NCI-H2107 (cell line): ENCODE data around the gene MRC1.
"Not testable (repeated sequence)": the region's sequence is repeated elsewhere in the genome, so short reads cannot be mapped to it uniquely, and the experiment has no call there.

Experiments
- DNase-seq: peaks from one replicate; lab custom pipeline; 2025; lab: John Stamatoyannopoulos, UW

MRC1 gene

GRCh38 chr10:17906002-17906401, 96.9 kb downstream of the MRC1 start:
- no peak for DNase-seq

DNA sequence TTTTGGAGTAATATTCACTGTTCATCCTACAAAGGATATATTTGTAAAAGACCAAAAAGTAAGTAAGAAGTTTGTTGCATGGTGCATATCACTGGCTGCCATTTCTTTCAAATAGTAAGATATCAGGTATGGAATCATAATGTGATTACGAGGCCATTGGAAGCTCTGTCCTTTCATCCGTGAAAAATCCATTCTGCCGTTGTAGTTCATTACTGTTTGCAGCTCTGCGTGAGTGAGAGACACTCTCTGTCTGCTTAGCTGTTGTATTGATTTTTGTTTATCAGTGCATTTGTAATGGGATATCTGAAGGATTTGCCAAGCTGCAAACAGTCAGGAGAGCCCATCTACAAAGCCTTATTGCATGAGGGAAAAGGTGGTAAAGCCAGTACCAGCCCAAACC, 98.5 kb downstream of the MRC1 start:
- no peak for DNase-seq

GRCh38 chr10:17910125-17910789, 101.1 kb downstream of the MRC1 start:
- DNase-seq, result no peak

- DNase-seq, result no peak
Observed at GRCh38 chr10:17912754-17913153, 103.6 kb downstream of the MRC1 start.

- DNase-seq, result no peak
Observed at GRCh38 chr10:17913604-17914003, 104.5 kb downstream of the MRC1 start.

DNA sequence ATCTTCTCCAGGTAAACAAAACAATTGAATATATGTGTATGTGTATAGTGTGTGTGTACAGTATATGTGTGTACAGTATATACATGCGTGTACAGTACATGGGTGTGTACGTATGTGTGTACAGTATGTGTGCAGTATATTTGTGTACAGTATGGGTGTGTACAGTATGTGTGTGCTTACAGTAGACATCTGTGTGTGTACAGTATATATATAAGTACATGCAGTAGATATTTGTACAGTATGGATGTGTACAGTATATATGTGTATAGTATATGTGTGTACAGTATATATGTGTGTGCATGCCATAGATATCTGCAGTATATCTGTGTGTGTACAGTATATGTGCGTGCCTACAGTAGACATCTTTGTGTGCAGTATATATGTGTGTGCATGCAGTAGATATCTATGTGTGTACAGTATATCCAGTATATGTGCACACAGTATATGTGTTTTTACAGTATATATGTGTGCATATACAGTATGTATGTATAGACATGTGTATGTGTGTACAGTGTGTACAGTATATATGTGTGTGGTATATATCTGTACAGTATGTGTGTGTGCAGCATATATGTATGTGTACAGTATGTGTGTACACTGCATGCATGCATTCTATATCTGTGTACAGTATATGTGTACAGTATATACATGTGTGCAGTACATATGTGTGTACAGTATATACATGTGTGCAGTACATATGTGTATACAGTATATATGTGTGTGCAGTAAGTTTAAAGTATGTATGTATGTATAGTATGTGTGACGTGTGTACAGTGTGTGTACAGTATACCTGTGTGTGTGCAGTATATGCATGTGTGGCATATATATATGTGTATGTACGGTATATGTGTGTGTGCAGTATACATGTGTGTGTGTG, 105.3 kb downstream of the MRC1 start:
- DNase-seq, result no peak

GRCh38 chr10:17915181-17915580, 106.0 kb downstream of the MRC1 start:
- no peak for DNase-seq

- DNase-seq, result no peak
Observed at GRCh38 chr10:17918187-17918903, 109.2 kb downstream of the MRC1 start.

DNA sequence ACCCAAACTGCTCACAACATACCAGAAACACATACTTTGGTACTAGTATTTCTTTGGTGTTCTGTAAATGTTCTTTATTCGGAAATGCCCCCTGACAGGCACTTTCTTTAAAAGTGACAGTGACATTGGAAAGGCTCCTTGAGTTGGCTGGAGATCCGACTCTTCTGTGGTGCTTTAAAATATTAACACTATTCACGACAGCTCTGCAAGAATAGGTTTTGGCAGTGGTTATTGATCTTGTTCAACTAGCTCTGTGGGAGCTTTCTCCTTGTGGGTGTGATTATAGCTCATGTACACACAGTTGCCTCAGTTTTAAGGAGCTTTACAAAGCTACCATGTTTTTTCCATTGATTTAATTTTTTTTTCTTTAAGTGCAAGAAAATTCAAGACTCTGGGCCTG, 112.2 kb downstream of the MRC1 start:
- DNase-seq, result no peak

DNA sequence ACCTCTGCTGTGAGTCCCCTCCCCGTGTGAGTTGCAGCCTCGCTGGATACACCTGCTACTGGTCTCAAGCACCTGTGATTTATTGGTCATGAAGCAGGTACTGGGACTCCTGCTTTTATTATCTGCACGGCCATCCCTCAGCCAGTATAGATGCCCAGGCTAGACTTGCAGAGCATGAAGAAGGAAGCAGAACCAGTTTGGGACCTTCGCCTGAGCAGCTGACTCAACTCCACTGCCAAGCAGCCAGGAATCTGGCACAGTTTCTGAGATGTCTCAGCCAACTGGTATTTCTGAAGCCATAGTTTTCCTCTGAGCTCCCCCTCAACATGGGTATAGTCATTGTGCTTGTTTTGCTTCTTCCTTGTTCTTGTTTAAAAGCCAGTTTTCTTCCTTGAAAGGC, 114.6 kb downstream of the MRC1 start:
- no peak for DNase-seq

GRCh38 chr10:17943033-17943745, 134.0 kb downstream of the MRC1 start:
- no peak for DNase-seq

- not testable (repeated sequence) for DNase-seq
Observed at GRCh38 chr10:17950269-17950668, 141.1 kb downstream of the MRC1 start.

DNA sequence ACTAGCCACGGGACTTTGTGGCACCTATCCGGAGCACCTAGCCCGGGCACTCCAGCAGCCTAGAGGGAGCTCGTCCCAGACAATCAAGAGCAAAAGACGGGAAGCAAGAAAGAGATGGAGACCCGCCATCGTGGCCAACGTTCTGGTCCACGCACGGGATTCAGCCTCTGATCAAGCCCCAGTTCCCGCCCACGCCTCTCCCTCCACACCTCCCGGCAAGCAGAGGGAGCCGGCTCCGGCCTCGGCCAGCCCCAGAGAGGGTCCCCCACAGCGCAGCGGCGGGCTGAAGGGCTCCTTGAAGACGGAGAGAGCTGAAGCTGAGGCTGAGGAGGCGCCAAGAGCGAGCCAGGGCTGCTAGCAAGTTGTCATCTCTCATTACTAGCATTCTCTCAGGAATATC, 141.6 kb downstream of the MRC1 start:
- DNase-seq, result no peak

GRCh38 chr10:17951868-17952371, 142.8 kb downstream of the MRC1 start, which contains the start of gene SLC39A12:
SLC39A12 (plus strand) TSS chr10:17951918; CDS start chr10:17953277, 1,359 bp downstream.
- DNase-seq, result no peak

DNA sequence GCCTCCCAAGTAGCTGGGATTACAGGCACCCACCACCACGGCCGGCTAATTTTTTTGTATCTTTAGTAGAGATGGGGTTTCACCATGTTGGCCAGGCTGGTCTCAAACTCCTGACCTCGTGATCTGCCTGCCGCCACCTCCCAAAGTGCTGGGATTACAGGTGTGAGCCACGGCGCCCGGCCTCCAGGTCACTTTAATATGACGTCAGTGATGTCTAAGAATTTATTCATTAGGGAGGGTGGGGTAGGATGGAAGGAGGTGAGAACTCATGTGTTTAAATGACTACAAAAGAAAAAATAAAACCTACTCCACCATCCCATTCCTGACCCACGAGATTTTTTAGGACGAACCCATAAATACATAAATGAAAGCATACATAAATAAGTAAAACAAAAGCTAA, 145.2 kb downstream of the MRC1 start:
- DNase-seq, result not testable (repeated sequence)

DNA sequence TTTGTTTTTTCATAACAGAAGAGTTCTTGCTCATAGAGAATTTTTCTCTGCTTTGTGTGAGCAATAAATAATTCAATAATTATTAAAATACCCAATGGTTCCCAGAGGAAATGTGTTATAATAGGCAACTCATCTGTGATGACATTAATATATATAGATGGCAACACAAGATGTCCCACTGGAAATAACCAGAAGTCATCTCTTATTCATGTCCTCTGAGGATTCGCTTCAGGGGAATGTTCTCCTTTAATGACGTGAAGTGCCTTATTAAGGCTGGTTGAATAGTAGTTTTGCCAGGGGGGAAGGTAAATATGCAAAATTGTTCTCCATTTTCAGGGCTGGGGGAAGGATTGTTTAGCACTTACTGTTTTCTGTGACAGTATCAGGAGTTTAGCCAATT, 145.7 kb downstream of the MRC1 start:
- DNase-seq, result no peak

DNA sequence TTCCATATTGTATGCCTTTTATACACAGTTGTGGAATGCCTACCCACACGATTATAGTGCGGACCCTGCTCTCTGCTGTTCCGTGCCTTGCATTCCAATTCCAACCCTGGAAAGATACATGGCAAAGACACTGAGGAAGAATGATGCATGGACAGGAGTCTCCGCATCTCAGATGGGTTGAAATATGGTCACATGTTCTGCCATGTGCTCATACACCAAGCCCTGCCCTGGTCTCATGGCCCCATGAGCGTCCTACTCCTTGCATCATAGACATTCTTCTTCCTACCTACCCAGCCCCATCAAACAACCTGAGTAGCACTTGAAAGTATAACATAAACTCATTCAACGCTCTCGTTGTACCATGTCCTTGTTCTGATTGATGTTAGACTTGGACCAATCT, 148.9 kb downstream of the MRC1 start:
- DNase-seq, result no peak

GRCh38 chr10:17959870-17960269, 150.7 kb downstream of the MRC1 start:
- DNase-seq, result no peak
